ENCODE data around the gene GLS. TPM values are rescaled to one million over a fixed set of nuclear protein-coding genes. Genes with fewer than 3 reads are reported as not detected.

Gene GLS
- total RNA-seq, 4 donors from 2014 or later: 111 to 235 (median 146) TPM

- DNase-seq (ENCODE audit: low spot score) (no peak), ATAC-seq (ENCODE audit: low FRiP score) (no peak)
- TF ChIP-seq, protein P1, sequence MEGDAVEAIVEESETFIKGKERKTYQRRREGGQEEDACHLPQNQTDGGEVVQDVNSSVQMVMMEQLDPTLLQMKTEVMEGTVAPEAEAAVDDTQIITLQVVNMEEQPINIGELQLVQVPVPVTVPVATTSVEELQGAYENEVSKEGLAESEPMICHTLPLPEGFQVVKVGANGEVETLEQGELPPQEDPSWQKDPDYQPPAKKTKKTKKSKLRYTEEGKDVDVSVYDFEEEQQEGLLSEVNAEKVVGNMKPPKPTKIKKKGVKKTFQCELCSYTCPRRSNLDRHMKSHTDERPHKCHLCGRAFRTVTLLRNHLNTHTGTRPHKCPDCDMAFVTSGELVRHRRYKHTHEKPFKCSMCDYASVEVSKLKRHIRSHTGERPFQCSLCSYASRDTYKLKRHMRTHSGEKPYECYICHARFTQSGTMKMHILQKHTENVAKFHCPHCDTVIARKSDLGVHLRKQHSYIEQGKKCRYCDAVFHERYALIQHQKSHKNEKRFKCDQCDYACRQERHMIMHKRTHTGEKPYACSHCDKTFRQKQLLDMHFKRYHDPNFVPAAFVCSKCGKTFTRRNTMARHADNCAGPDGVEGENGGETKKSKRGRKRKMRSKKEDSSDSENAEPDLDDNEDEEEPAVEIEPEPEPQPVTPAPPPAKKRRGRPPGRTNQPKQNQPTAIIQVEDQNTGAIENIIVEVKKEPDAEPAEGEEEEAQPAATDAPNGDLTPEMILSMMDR (IDR thresholded peaks at IDR 0.05): no peak
Measured at GRCh38 chr2:190981333-190981732, 100.7 kb downstream of the GLS start.

- TF ChIP-seq, protein P1 (IDR thresholded peaks at IDR 0.05): no peak
- DNase-seq (ENCODE audit: low spot score): no peak
- ATAC-seq (ENCODE audit: low FRiP score): no peak
Measured at GRCh38 chr2:190981733-190982132, 101.1 kb downstream of the GLS start.

DNA sequence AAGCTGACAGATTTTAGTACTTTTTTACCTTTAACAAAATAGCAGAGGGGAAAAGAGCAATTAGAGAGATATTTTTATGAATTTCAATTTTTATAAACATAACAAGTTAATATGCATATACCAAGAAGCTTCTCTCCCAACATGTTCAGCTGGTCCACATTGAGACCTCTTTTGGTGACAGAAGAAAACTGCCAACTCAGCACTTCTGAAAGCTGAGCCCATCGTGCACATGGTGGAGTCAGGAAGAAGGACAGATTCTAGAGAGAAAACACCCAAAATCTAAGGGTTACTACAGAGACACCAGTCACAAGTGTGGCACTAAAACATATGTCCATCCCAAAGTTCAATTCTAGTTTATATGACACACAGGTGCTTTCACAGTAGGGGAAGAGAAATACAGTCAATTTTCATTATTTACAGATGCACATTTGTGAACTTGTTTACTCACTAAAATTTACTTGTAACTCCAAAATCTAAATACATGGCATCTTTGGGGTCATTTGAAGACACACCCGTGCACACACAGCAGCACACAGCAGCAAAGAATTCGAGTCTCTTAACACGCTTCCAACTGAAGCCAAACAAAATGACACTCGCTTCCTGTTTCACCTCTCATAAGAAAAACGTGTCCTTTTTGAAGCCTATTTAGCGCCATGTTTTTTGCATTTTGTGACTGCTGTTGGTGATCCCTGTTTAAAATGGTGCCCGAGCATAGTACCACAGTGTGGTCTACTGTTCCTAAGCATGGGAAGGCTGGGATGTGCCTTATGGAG, 101.8 kb downstream of the GLS start:
- no peak for DNase-seq (ENCODE audit: low spot score)
- TF ChIP-seq, protein P1 (IDR thresholded peaks at IDR 0.05): no peak

GRCh38 chr2:190984595-190984994, 104.0 kb downstream of the GLS start:
- ATAC-seq (ENCODE audit: low FRiP score): peak; percentile 45
- no peak for DNase-seq (ENCODE audit: low spot score)
- TF ChIP-seq, protein P1 (IDR thresholded peaks at IDR 0.05): no peak

More for the DNA sequence above, 101.8 kb downstream of the GLS start:
- no peak for ATAC-seq (ENCODE audit: low FRiP score)

GRCh38 chr2:190986221-190986953, 105.8 kb downstream of the GLS start:
- TF ChIP-seq, protein P1 (IDR thresholded peaks at IDR 0.05): no peak
- ATAC-seq (ENCODE audit: low FRiP score) (no peak), DNase-seq (ENCODE audit: low spot score) (no peak)

DNA sequence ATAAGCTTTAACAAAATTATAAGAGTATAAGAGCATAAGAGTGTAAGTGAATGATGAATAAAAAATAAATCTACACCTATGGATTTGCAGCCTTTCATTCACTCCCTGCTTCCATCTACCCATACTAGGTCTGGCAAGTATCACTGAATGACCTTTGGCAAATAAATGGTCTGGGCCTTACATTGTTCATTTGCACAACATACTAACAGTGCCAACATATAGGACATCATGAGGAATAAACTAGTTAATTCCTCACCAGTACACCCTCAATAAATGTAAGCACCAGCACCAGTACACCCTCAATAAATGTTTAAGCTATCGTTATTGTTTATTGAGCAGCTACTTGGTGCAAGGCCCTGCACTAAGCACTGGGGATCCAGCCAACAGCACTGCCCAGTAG, 106.5 kb downstream of the GLS start:
- DNase-seq (ENCODE audit: low spot score): no peak
- no peak for ATAC-seq (ENCODE audit: low FRiP score)
- TF ChIP-seq, protein P1 (IDR thresholded peaks at IDR 0.05): no peak

All from omental fat pad (tissue), 4 donors.